Measurements from ENCODE around the gene PUM1. TPM values are rescaled to one million over a fixed set of nuclear protein-coding genes. Genes with fewer than 3 reads are reported as not detected.

Gene PUM1
- total and polyA plus RNA-seq, 10 of the 15 experiments (the other 5 are each of a cell fraction or from before 2014, with no cell fraction given) = 21.4 to 75.3 (median 42.4) TPM

DNA sequence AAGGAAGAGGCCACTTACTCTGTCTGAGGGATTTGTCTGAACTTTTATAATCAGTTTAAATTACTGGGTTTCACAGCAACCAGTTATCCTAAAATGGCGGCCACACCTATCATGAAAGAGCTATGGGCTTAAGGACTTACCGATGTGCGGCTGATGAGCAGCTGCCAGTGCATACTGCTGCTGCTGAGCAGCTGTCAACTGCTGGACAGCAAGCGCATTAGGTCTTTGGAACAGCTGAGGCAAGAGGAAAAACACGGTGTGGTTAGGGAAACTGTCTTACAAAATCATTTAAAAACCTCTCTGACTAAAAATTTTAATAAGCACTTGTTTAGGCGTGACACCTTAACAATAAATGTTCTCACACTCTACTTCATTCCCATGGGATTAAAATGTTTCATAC is 84.3 kb downstream of the PUM1 start:
- no peak for ATAC-seq
- TF ChIP-seq, protein P1, sequence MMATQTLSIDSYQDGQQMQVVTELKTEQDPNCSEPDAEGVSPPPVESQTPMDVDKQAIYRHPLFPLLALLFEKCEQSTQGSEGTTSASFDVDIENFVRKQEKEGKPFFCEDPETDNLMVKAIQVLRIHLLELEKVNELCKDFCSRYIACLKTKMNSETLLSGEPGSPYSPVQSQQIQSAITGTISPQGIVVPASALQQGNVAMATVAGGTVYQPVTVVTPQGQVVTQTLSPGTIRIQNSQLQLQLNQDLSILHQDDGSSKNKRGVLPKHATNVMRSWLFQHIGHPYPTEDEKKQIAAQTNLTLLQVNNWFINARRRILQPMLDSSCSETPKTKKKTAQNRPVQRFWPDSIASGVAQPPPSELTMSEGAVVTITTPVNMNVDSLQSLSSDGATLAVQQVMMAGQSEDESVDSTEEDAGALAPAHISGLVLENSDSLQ (IDR thresholded peaks at IDR 0.05) = no peak
- TF ChIP-seq PML (IDR thresholded peaks at IDR 0.05; ENCODE audit: low read length) = no peak
- TF ChIP-seq, protein P2, sequence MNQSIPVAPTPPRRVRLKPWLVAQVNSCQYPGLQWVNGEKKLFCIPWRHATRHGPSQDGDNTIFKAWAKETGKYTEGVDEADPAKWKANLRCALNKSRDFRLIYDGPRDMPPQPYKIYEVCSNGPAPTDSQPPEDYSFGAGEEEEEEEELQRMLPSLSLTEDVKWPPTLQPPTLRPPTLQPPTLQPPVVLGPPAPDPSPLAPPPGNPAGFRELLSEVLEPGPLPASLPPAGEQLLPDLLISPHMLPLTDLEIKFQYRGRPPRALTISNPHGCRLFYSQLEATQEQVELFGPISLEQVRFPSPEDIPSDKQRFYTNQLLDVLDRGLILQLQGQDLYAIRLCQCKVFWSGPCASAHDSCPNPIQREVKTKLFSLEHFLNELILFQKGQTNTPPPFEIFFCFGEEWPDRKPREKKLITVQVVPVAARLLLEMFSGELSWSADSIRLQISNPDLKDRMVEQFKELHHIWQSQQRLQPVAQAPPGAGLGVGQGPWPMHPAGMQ (IDR thresholded peaks at IDR 0.05; ENCODE audit: borderline replicate concordance) = no peak
- TF ChIP-seq, protein P3, sequence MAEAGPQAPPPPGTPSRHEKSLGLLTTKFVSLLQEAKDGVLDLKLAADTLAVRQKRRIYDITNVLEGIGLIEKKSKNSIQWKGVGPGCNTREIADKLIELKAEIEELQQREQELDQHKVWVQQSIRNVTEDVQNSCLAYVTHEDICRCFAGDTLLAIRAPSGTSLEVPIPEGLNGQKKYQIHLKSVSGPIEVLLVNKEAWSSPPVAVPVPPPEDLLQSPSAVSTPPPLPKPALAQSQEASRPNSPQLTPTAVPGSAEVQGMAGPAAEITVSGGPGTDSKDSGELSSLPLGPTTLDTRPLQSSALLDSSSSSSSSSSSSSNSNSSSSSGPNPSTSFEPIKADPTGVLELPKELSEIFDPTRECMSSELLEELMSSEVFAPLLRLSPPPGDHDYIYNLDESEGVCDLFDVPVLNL (IDR thresholded peaks at IDR 0.05; ENCODE audit: low read depth, low read length) = no peak
- TF ChIP-seq ASH2L (IDR thresholded peaks at IDR 0.05; ENCODE audit: borderline replicate concordance, low read depth) = no peak
- no peak for TF ChIP-seq ZNF384 (IDR thresholded peaks at IDR 0.05; ENCODE audit: borderline replicate concordance, low read depth, low read length)
- TF ChIP-seq PAX5 (IDR thresholded peaks at IDR 0.05; ENCODE audit: borderline replicate concordance, low read depth, low read length) = no peak
- no peak for TF ChIP-seq NFIC (IDR thresholded peaks at IDR 0.05; ENCODE audit: low read depth, low read length)
- no peak for TF ChIP-seq CHD2 (IDR thresholded peaks at IDR 0.05; ENCODE audit: borderline replicate concordance, low read depth, low read length)
- no peak for TF ChIP-seq NR2C1 (IDR thresholded peaks at IDR 0.05)
- no TSS peak for BruUV-seq (replicated peaks)
- Histone ChIP-seq H3K79me2 (ENCODE audit: control insufficient read depth, insufficient read depth, low read length) (peaks cover 25% of the 10 kb centered on the region), H3K4me1 (ENCODE audit: control insufficient read depth, insufficient read depth, low read length) (peaks cover 7% of the 10 kb centered on the region; the same call in 1 of the 2 replicates), H2AFZ (ENCODE audit: control insufficient read depth, low read depth, low read length) (no peak overlapping the region), H3K36me3 (ENCODE audit: control insufficient read depth in 2 of 2, insufficient read depth in 2 of 2, low read length in 1 of 2) (peaks cover 4 to 26% of the 10 kb centered on the region in 2 experiments), H3K27me3 (replicated peaks in 1 of 2; ENCODE audit: control insufficient read depth in 2 of 2, insufficient read depth in 2 of 2, low read length in 1 of 2) (no peaks in the 10 kb centered on the region), H4K20me1 (ENCODE audit: control insufficient read depth, insufficient read depth) (no peaks in the 10 kb centered on the region), H3K9me3 (replicated peaks; ENCODE audit: control insufficient read depth, insufficient read depth, low read length) (no peaks in the 10 kb centered on the region), H3K9ac (ENCODE audit: control insufficient read depth, insufficient read depth, low read length) (no peak overlapping the region), H3K4me3 (no peak overlapping the region), H3K27ac (ENCODE audit: control insufficient read depth, insufficient read depth) (no peak overlapping the region), H3K4me2 (ENCODE audit: control insufficient read depth, insufficient read depth) (no peak overlapping the region)
- no peak for FAIRE-seq
- in situ Hi-C loops (cut with MboI) = no loop called here
- POLR2A ChIA-PET = interaction anchor here (1.0 kb wide), 1 partner anchor 15 kb away, joined by 3 read pairs; no protein-coding TSS in a partner anchor
- SMC1A ChIA-PET (ENCODE audit: uncharacterized antibody, unreplicated experiment) = interaction anchor here (0.7 to 2.6 kb wide), 8 partner anchors 22 to 82 kb away, joined by 3 to 9 read pairs (median 4); no protein-coding TSS in a partner anchor
- DNase-seq (ENCODE audit: low read depth, low spot score) = no peak
- CTCF ChIA-PET = interaction anchor here (1.3 to 1.5 kb wide), 3 partner anchors 14 to 43 kb away, joined by 3 to 5 read pairs (median 5); no protein-coding TSS in a partner anchor
- RAD21 ChIA-PET (ENCODE audit: unreplicated experiment) = no interaction called here
- 97% methylated on average over 6 of the region's 6 CpGs for WGBS (ENCODE audit: insufficient coverage, insufficient replicate concordance, low lambda C conversion rate, missing lambda C conversion rate)
- intact Hi-C loops (cut with micrococcal nuclease; ENCODE audit: unreplicated experiment) = no loop called here

All from GM12878 (cell line).